Measurements from ENCODE around the gene FAM53A. TPM values are rescaled to one million over a fixed set of nuclear protein-coding genes. Genes with fewer than 3 reads are reported as not detected.

Gene FAM53A
- total and polyA plus RNA-seq, 2 of the 4 experiments (the other 2 are of a cell fraction) = 2.0 to 3.1 TPM

GRCh38 chr4:1603413-1604135 lies 80.5 kb downstream of the FAM53A start:
- no peak overlapping the region for H3K4ac ChIP-seq (ENCODE audit: low read depth, low read length)
- intact Hi-C loops (cut with micrococcal nuclease) (no loop called here), dilution Hi-C loops (cut with HindIII; ENCODE audit: low sequenced_read_pairs, unreplicated experiment) (no loop called here), in situ Hi-C loops (cut with MboI; ENCODE audit: low sequenced_read_pairs) (no loop called here)
- H2BK120ac ChIP-seq (ENCODE audit: low read depth, low read length) = no peak overlapping the region
- no peak overlapping the region for H2AK5ac ChIP-seq (ENCODE audit: low read depth, low read length)
- no peak overlapping the region for H3K27ac ChIP-seq (ENCODE audit: insufficient read depth, low read length)
- no peak overlapping the region for H2AFZ ChIP-seq (replicated peaks; ENCODE audit: low read length, poor library complexity)
- H2BK5ac ChIP-seq (ENCODE audit: low read depth, low read length, poor library complexity, severe bottlenecking) = no peak overlapping the region
- no peaks in the 10 kb centered on the region for H3K36me3 ChIP-seq (ENCODE audit: control insufficient read depth, insufficient read depth, low read length)
- no peak overlapping the region for H4K91ac ChIP-seq (ENCODE audit: insufficient read depth, low read depth, low read length)
- H3K79me1 ChIP-seq (ENCODE audit: low read depth in 1 of 2, low read length in 2 of 2) = no peaks in the 10 kb centered on the region
- no peak overlapping the region for H4K5ac ChIP-seq (ENCODE audit: low read depth, low read length)
- H3K14ac ChIP-seq (replicated peaks; ENCODE audit: low read depth, low read length) = no peak overlapping the region
- no TSS peak for BruUV-seq (replicated peaks)
- H3K18ac ChIP-seq (ENCODE audit: low read depth, low read length) = no peak overlapping the region
- no peaks in the 10 kb centered on the region for H3K9me1 ChIP-seq (ENCODE audit: insufficient read depth, low read length)
- H4K8ac ChIP-seq (ENCODE audit: low read depth in 2 of 2, low read length in 2 of 2) = no peak overlapping the region
- H3K56ac ChIP-seq (ENCODE audit: extremely low read depth, insufficient read depth, low read length) = no peak overlapping the region
- H2AK9ac ChIP-seq (replicated peaks; ENCODE audit: low read depth, low read length, poor library complexity) = no peak overlapping the region
- no peak overlapping the region for H3K23ac ChIP-seq (ENCODE audit: low read depth, low read length)
- ChIA-PET POLR2A (ENCODE audit: unreplicated experiment) (no interaction called here), CTCF (no interaction called here)
- TF ChIP-seq MAFK (IDR thresholded peaks at IDR 0.05; ENCODE audit: low read depth, low read length) = no peak
- H4K20me1 ChIP-seq (ENCODE audit: insufficient read depth, low read length) = no peaks in the 10 kb centered on the region; the same call in 1 of the 2 replicates
- no peak overlapping the region for H3K4me3 ChIP-seq (ENCODE audit: insufficient read depth, low read depth, low read length)
- no peak overlapping the region for H3K9ac ChIP-seq (ENCODE audit: low read depth, low read length)
- H3K4me2 ChIP-seq (ENCODE audit: low read depth, low read length) = no peak overlapping the region
- H2BK20ac ChIP-seq (ENCODE audit: low read depth, low read length) = no peak overlapping the region
- ATAC-seq (ENCODE audit: low read depth) (no peak), DNase-seq (no peak)
- H2BK15ac ChIP-seq (ENCODE audit: low read depth, low read length) = no peak overlapping the region
- H3K9me3 ChIP-seq (ENCODE audit: control insufficient read depth, insufficient read depth, low read length) = no peaks in the 10 kb centered on the region
- WGBS, 2 experiments (ENCODE audit: extremely low coverage in 2 of 2, insufficient read length in 1 of 2) = 83% methylated on average over 1 of the region's 17 CpGs; no CpG with 5 or more reads in 1 of the 2 experiments
- H3K4me1 ChIP-seq (ENCODE audit: control insufficient read depth, insufficient read depth, low read length) = no peaks in the 10 kb centered on the region
- peaks cover 13% of the 10 kb centered on the region; the same call in 1 of the 2 replicates for H3K27me3 ChIP-seq (ENCODE audit: control insufficient read depth, insufficient read depth, low read length)
